A673 (cell line): ENCODE data around the gene EDIL3. TPM values are rescaled to one million over a fixed set of nuclear protein-coding genes. Genes with fewer than 3 reads are reported as not detected.

Experiments used
- BruUV-seq: library from RNA; stranded (reverse); fragments of 400-500 nt; replicated peaks from 2 replicates; lab custom pipeline; 2021; lab: Mats Ljungman, UMichigan
- CTCF ChIA-PET: fragments of 300-600 bp; sonication (Branson Sonifier 250); formaldehyde crosslinking; loops from one replicate; lab custom pipeline; 2022; ENCODE audit warnings: antibody characterized with exemption; lab: Charles Lee
- POLR2A ChIA-PET: fragments of 300-600 bp; sonication (Branson Sonifier 250); formaldehyde crosslinking; loops from one replicate; lab custom pipeline; 2022; ENCODE audit warnings: antibody characterized with exemption; ENCODE audit not compliant: low non-redundant PET; lab: Charles Lee
- DNase-seq: peaks from one replicate; pipeline ENCODE4 v3.0.0-alpha.2; 2015; ENCODE audit warnings: low spot score
- H3K27ac ChIP-seq: fragments of 200-600 bp; sonication (generic); 2 replicates; pipeline ENCODE4 v1.5.1; 2016; ENCODE audit warnings: mixed run types, low read depth, mild to moderate bottlenecking, mixed read lengths, antibody characterized with exemption, low read length; ENCODE audit not compliant: poor library complexity, severe bottlenecking
- H3K27me3 ChIP-seq: fragments of 200-600 bp; sonication (generic); replicated peaks from 2 replicates; pipeline ENCODE4 v1.6.1; 2017; ENCODE audit warnings: mixed run types, low read depth, mild to moderate bottlenecking, mixed read lengths, antibody characterized with exemption, low read length; ENCODE audit not compliant: insufficient read depth, poor library complexity
- H3K36me3 ChIP-seq: fragments of 200-600 bp; sonication (generic); 2 replicates; pipeline ENCODE4 v1.6.1; 2016; ENCODE audit warnings: mixed run types, mild to moderate bottlenecking, mixed read lengths, antibody characterized with exemption, low read length; ENCODE audit not compliant: insufficient read depth, poor library complexity, severe bottlenecking
- H3K4me1 ChIP-seq: fragments of 200-600 bp; sonication (generic); 2 replicates; pipeline ENCODE4 v1.6.1; 2017; ENCODE audit warnings: mixed run types, mild to moderate bottlenecking, mixed read lengths, antibody characterized with exemption, low read length; ENCODE audit not compliant: insufficient read depth, poor library complexity, severe bottlenecking
- H3K4me3 ChIP-seq: fragments of 200-600 bp; sonication (generic); 2 replicates; pipeline ENCODE4 v1.5.1; 2016; ENCODE audit warnings: low read depth, mixed run types, mild to moderate bottlenecking, mixed read lengths, low read length; ENCODE audit not compliant: poor library complexity, severe bottlenecking
- H3K9me3 ChIP-seq: fragments of 200-600 bp; sonication (generic); 2 replicates; pipeline ENCODE4 v1.6.1; 2016; ENCODE audit warnings: mixed run types, low read depth, mild to moderate bottlenecking, mixed read lengths, antibody characterized with exemption, low read length; ENCODE audit not compliant: poor library complexity, severe bottlenecking
- CTCF ChIP-seq: fragments of 300-800, 200-600 bp; sonication (generic); conservative IDR thresholded peaks from 2 replicates; pipeline ENCODE4 v1.5.1; 2017; ENCODE audit warnings: low read depth, mild to moderate bottlenecking, antibody characterized with exemption, low read length, moderate library complexity, mixed read lengths
- EZH2 ChIP-seq: fragments of 200-600 bp; sonication (generic); IDR thresholded peaks from 2 replicates; pipeline ENCODE4 v1.6.1; 2017; ENCODE audit warnings: borderline replicate concordance, low read depth, mild to moderate bottlenecking, mixed read lengths, antibody characterized with exemption, low read length; ENCODE audit not compliant: poor library complexity, severe bottlenecking
- intact Hi-C: fragments of 100-400 bp; cut with micrococcal nuclease; formaldehyde crosslinking; loops from one replicate; pipeline ENCODE4 v1.10.0; 2022; ENCODE audit not compliant: unreplicated experiment
- total RNA-seq: library from RNA; stranded (reverse); gene quantifications from 2 replicates; pipeline ENCODE4 v1.2.3, GENCODE V29; 2021

Gene EDIL3
- total RNA-seq, 1 experiment from 2014 or later = 4.6 TPM

- POLR2A ChIA-PET = no interaction called here
- Histone ChIP-seq H3K9me3 (no peaks in the 10 kb centered on the region), H3K36me3 (no peaks in the 10 kb centered on the region), H3K4me3 (no peak overlapping the region), H3K4me1 (no peaks in the 10 kb centered on the region), H3K27ac (no peak overlapping the region), H3K27me3 (peaks cover 1% of the 10 kb centered on the region)
- no peak for TF ChIP-seq CTCF
- TF ChIP-seq EZH2 = no peak
- CTCF ChIA-PET = no interaction called here
- DNase-seq = no peak
- BruUV-seq = no TSS peak
- intact Hi-C loops = no loop called here
Observed at GRCh38 chr5:84374568-84374967, 10.1 kb downstream of the EDIL3 start.

GRCh38 chr5:84373506-84373905 lies 11.2 kb downstream of the EDIL3 start:
- TF ChIP-seq CTCF (no peak), EZH2 (no peak)
- Histone ChIP-seq H3K36me3 (no peaks in the 10 kb centered on the region), H3K27ac (no peak overlapping the region), H3K9me3 (no peaks in the 10 kb centered on the region), H3K27me3 (no peaks in the 10 kb centered on the region), H3K4me3 (no peak overlapping the region), H3K4me1 (no peaks in the 10 kb centered on the region)
- intact Hi-C loops = no loop called here
- ChIA-PET CTCF (no interaction called here), POLR2A (no interaction called here)
- BruUV-seq = no TSS peak
- DNase-seq = no peak

- Histone ChIP-seq H3K36me3 (no peaks in the 10 kb centered on the region), H3K9me3 (no peaks in the 10 kb centered on the region), H3K27me3 (no peaks in the 10 kb centered on the region), H3K4me3 (no peak overlapping the region), H3K27ac (no peak overlapping the region), H3K4me1 (no peaks in the 10 kb centered on the region)
- TF ChIP-seq CTCF = no peak
- no peak for TF ChIP-seq EZH2
- DNase-seq = no peak
- ChIA-PET POLR2A (no interaction called here), CTCF (no interaction called here)
- BruUV-seq = no TSS peak
- intact Hi-C loops = no loop called here
Observed at GRCh38 chr5:84372066-84372695, 12.5 kb downstream of the EDIL3 start.
